Measurements from ENCODE around the gene RAB11FIP2.

Gene RAB11FIP2

GRCh38 chr10:118041316-118041715 lies 5.4 kb downstream of the RAB11FIP2 start:
- Mint-ChIP-seq H3K27me3 (ENCODE audit: low read depth, poor library complexity) (peaks cover 4% of the 10 kb centered on the region), H3K9me3 (no peaks in the 10 kb centered on the region), H3K4me1 (peaks cover 56% of the 10 kb centered on the region), H3K27ac (no peak overlapping the region), H3K4me3 (no peak overlapping the region), H3K36me3 (ENCODE audit: low read depth) (peaks cover 6% of the 10 kb centered on the region)
- no peak for DNase-seq
- no peak for TF ChIP-seq CTCF (IDR thresholded peaks at IDR 0.05)

GRCh38 chr10:118036281-118036875 lies 10.4 kb downstream of the RAB11FIP2 start:
- no peak overlapping the region for H3K4me3 Mint-ChIP-seq
- no peaks in the 10 kb centered on the region for H3K9me3 Mint-ChIP-seq
- H3K4me1 Mint-ChIP-seq, result peaks cover 27% of the 10 kb centered on the region
- peaks cover 11% of the 10 kb centered on the region for H3K36me3 Mint-ChIP-seq (ENCODE audit: low read depth)
- H3K27ac Mint-ChIP-seq, result no peak overlapping the region
- TF ChIP-seq CTCF (IDR thresholded peaks at IDR 0.05), result no peak
- DNase-seq, result no peak
- peaks cover 4% of the 10 kb centered on the region for H3K27me3 Mint-ChIP-seq (ENCODE audit: low read depth, poor library complexity)

GRCh38 chr10:118035354-118036005 lies 11.3 kb downstream of the RAB11FIP2 start:
- Mint-ChIP-seq H3K9me3 (no peaks in the 10 kb centered on the region), H3K27ac (no peak overlapping the region), H3K27me3 (ENCODE audit: low read depth, poor library complexity) (peaks cover 4% of the 10 kb centered on the region), H3K36me3 (ENCODE audit: low read depth) (peaks cover 11% of the 10 kb centered on the region), H3K4me3 (no peak overlapping the region), H3K4me1 (peaks cover 25% of the 10 kb centered on the region)
- DNase-seq, result no peak
- no peak for TF ChIP-seq CTCF (IDR thresholded peaks at IDR 0.05)

GRCh38 chr10:118034791-118035261 lies 11.9 kb downstream of the RAB11FIP2 start:
- DNase-seq, result no peak
- Mint-ChIP-seq H3K27ac (no peak overlapping the region), H3K4me3 (no peak overlapping the region), H3K27me3 (ENCODE audit: low read depth, poor library complexity) (peaks cover 4% of the 10 kb centered on the region), H3K36me3 (ENCODE audit: low read depth) (peaks cover 11% of the 10 kb centered on the region), H3K9me3 (no peaks in the 10 kb centered on the region), H3K4me1 (peaks cover 20% of the 10 kb centered on the region)
- TF ChIP-seq CTCF (IDR thresholded peaks at IDR 0.05), result no peak

GRCh38 chr10:118033905-118034304 lies 12.8 kb downstream of the RAB11FIP2 start:
- H3K27ac Mint-ChIP-seq, result peak overlapping the region; percentile 24

More at GRCh38 chr10:118033905-118034304, 12.8 kb downstream of the RAB11FIP2 start:
- no peak for TF ChIP-seq CTCF (IDR thresholded peaks at IDR 0.05)
- DNase-seq, result no peak
- Mint-ChIP-seq H3K4me3 (no peak overlapping the region), H3K9me3 (no peaks in the 10 kb centered on the region), H3K27me3 (ENCODE audit: low read depth, poor library complexity) (peaks cover 4% of the 10 kb centered on the region), H3K36me3 (ENCODE audit: low read depth) (peaks cover 8% of the 10 kb centered on the region), H3K4me1 (peaks cover 20% of the 10 kb centered on the region)
